ENCODE data around the gene RTN4RL2.

DNA sequence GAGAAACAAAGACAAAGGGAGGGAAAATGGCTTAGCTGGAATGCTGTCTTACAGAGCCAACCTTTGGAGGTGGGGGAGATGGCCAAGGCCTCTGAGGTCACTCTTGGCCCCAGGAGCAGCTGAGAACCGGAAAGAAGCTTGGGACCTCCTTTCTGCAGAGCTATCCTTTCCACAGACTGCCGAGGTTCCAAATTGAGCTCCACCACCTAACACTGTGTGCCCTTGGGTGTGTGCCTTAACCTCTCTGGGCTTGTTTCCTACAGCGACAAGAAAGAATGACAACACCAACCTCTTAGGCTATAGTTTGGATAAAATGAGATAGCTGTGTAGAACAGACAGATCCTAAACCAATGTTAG is 23.2 kb downstream of the RTN4RL2 start:
- no peak for TF ChIP-seq EP300 (IDR thresholded peaks at IDR 0.05)
- TF ChIP-seq, protein P1, sequence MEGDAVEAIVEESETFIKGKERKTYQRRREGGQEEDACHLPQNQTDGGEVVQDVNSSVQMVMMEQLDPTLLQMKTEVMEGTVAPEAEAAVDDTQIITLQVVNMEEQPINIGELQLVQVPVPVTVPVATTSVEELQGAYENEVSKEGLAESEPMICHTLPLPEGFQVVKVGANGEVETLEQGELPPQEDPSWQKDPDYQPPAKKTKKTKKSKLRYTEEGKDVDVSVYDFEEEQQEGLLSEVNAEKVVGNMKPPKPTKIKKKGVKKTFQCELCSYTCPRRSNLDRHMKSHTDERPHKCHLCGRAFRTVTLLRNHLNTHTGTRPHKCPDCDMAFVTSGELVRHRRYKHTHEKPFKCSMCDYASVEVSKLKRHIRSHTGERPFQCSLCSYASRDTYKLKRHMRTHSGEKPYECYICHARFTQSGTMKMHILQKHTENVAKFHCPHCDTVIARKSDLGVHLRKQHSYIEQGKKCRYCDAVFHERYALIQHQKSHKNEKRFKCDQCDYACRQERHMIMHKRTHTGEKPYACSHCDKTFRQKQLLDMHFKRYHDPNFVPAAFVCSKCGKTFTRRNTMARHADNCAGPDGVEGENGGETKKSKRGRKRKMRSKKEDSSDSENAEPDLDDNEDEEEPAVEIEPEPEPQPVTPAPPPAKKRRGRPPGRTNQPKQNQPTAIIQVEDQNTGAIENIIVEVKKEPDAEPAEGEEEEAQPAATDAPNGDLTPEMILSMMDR (IDR thresholded peaks at IDR 0.05) = no peak

All from tibial nerve (tissue), 4 donors.